A549 (cell line): ENCODE results near the gene ZBED1. TPM values are rescaled to one million over a fixed set of nuclear protein-coding genes. Genes with fewer than 3 reads are reported as not detected.
"Not testable (repeated sequence)": the region's sequence is repeated elsewhere in the genome, so short reads cannot be mapped to it uniquely, and the experiment has no call there.

Experiments used
- ATAC-seq, 2 experiments: fragments of 200-7000 bp in 1 of 2; fragments of >200 bp in 1 of 2; cut with Nextera tagmentation in 1 of 2; cut with Tn5 transposase in 1 of 2; 3 replicates each; pipeline versions ENCODE4 v1.8.0 to v1.9.1; 2018 to 2020; ENCODE audit warnings: mild to moderate bottlenecking in 1 of 2, moderate library complexity in 1 of 2
- CTCF ChIA-PET: fragments of 300-600 bp; sonication (Branson Sonifier 250); formaldehyde crosslinking; extraction: SDS; loops from one replicate; lab custom pipeline; 2021; ENCODE audit warnings: antibody characterized with exemption, inconsistent platforms; lab: Yijun Ruan, JAX
- POLR2A ChIA-PET: fragments of 350-600 bp; formaldehyde crosslinking; extraction: SDS; loops from one replicate; lab custom pipeline; 2021; ENCODE audit warnings: antibody characterized with exemption, inconsistent platforms; lab: Yijun Ruan, JAX
- DNase-seq, 2 experiments: peaks; one replicate each; pipeline versions ENCODE4 v3.0.0 to v3.0.0-alpha.2; 2011 to 2016; ENCODE audit warnings: low read depth in 1 of 2, low spot score in 1 of 2
- FAIRE-seq: peaks from 2 replicates; lab custom pipeline; 2011; peaks lifted over from hg19 to GRCh38; lab: Jason Lieb, UNC
- H3K27ac ChIP-seq, 2 experiments: fragments of >200 bp; sonication (Bioruptor Twin); formaldehyde crosslinking; 3 replicates each; pipeline ENCODE4 v1.5.1; 2016 to 2017
- H3K4me1 ChIP-seq: fragments of >200 bp; sonication (Bioruptor Twin); formaldehyde crosslinking; 3 replicates; pipeline ENCODE4 v1.6.1; 2016
- H3K4me2 ChIP-seq: fragments of >200 bp; sonication (Bioruptor Twin); formaldehyde crosslinking; 3 replicates; pipeline ENCODE4 v1.6.1; 2016
- H3K4me3 ChIP-seq: fragments of >200 bp; sonication (Bioruptor Twin); formaldehyde crosslinking; 3 replicates; pipeline ENCODE4 v1.5.1; 2016
- H3K9me3 ChIP-seq: fragments of >200 bp; sonication (Bioruptor Twin); formaldehyde crosslinking; 3 replicates; pipeline ENCODE4 v1.6.1; 2016
- CBX2 ChIP-seq: fragments of 200-600 bp; sonication (generic); IDR thresholded peaks from 2 replicates; pipeline ENCODE4 v1.6.1; 2016; ENCODE audit warnings: low read depth, mild to moderate bottlenecking, borderline replicate concordance
- CHD2 ChIP-seq: fragments of 150-350 bp; IDR thresholded peaks from 2 replicates; pipeline ENCODE4 v1.6.1; 2014; ENCODE audit warnings: low read length; ENCODE audit not compliant: partially characterized antibody
- EHMT2 ChIP-seq: fragments of 200-600 bp; sonication (generic); IDR thresholded peaks from 2 replicates; pipeline ENCODE4 v1.6.1; 2016; ENCODE audit warnings: antibody characterized with exemption, low read depth, mild to moderate bottlenecking, moderate library complexity
- FOSB ChIP-seq: fragments of 250-450 bp; sonication (Bioruptor Pico); IDR thresholded peaks from 2 replicates; pipeline ENCODE4 v1.5.0; 2020; ENCODE audit warnings: mild to moderate bottlenecking, moderate library complexity
- FOSL2 ChIP-seq, 2 experiments: fragments of 450-650 bp in 1 of 2; fragments of >200 bp in 1 of 2; sonication (Bioruptor Twin) in 1 of 2; formaldehyde crosslinking; IDR thresholded peaks; 2 replicates each; pipeline versions ENCODE4 v1.5.0 to v1.6.1; 2016 to 2020; ENCODE audit warnings: mild to moderate bottlenecking in 1 of 2, moderate library complexity in 1 of 2
- FOXS1 ChIP-seq: fragments of 250-450 bp; sonication (Bioruptor Pico); IDR thresholded peaks from 2 replicates; pipeline ENCODE4 v1.5.0; 2020; ENCODE audit warnings: mild to moderate bottlenecking, moderate library complexity
- HOXB13 ChIP-seq: fragments of 250-450 bp; sonication (Bioruptor Pico); IDR thresholded peaks from 2 replicates; pipeline ENCODE4 v1.5.0; 2020; ENCODE audit warnings: low read depth, mild to moderate bottlenecking, moderate library complexity
- KDM1A ChIP-seq: fragments of 200-600 bp; sonication (generic); IDR thresholded peaks from 2 replicates; pipeline ENCODE4 v1.6.1; 2016; ENCODE audit warnings: low read depth, mild to moderate bottlenecking
- KDM5A ChIP-seq: fragments of 200-600 bp; sonication (generic); IDR thresholded peaks from 2 replicates; pipeline ENCODE4 v1.6.1; 2016; ENCODE audit warnings: antibody characterized with exemption, mild to moderate bottlenecking
- NPAS2 ChIP-seq: fragments of 250-450 bp; sonication (Bioruptor Pico); IDR thresholded peaks from 2 replicates; pipeline ENCODE4 v1.8.0; 2022; ENCODE audit warnings: mild to moderate bottlenecking, moderate library complexity, borderline replicate concordance
- PHF8 ChIP-seq: fragments of 200-600 bp; sonication (generic); IDR thresholded peaks from 2 replicates; pipeline ENCODE4 v1.6.1; 2016; ENCODE audit warnings: low read depth, mild to moderate bottlenecking, antibody characterized with exemption, moderate library complexity, borderline replicate concordance
- POLR2A ChIP-seq: IDR thresholded peaks from 2 replicates; pipeline ENCODE4 v1.6.1; 2012; ENCODE audit warnings: mild to moderate bottlenecking, low read length
- POLR2AphosphoS2 ChIP-seq: conservative IDR thresholded peaks from 2 replicates; pipeline ENCODE4 v1.6.1; 2012; ENCODE audit warnings: low read length, improper control_type of control experiment, inconsistent platforms
- RAD21 ChIP-seq, 2 experiments: fragments of >200 bp in 1 of 2; sonication (Bioruptor Twin) in 1 of 2; formaldehyde crosslinking in 1 of 2; IDR thresholded peaks in 1 of 2; conservative IDR thresholded peaks in 1 of 2; 2 replicates in 1 of 2; 3 replicates in 1 of 2; pipeline ENCODE4 v1.6.1; 2012 to 2018; ENCODE audit warnings: inconsistent platforms in 1 of 2
- RARB ChIP-seq: fragments of 250-450 bp; sonication (Bioruptor Pico); IDR thresholded peaks from 2 replicates; pipeline ENCODE4 v1.8.0; 2021; ENCODE audit warnings: mild to moderate bottlenecking, moderate library complexity
- RCOR1 ChIP-seq: fragments of 150-350 bp; IDR thresholded peaks from 2 replicates; pipeline ENCODE4 v1.6.1; 2014; ENCODE audit warnings: antibody characterized with exemption, low read length, low read depth
- RNF2 ChIP-seq: fragments of 200-600 bp; sonication (generic); IDR thresholded peaks from 2 replicates; pipeline ENCODE4 v1.6.1; 2016; ENCODE audit warnings: low read depth, mild to moderate bottlenecking, antibody characterized with exemption, moderate library complexity, borderline replicate concordance
- SMC3 ChIP-seq: fragments of >200 bp; sonication (Bioruptor Twin); formaldehyde crosslinking; IDR thresholded peaks from 3 replicates; pipeline ENCODE4 v1.6.1; 2018; ENCODE audit warnings: inconsistent platforms
- ZC3H11A ChIP-seq: fragments of 450-650 bp; IDR thresholded peaks from 2 replicates; pipeline ENCODE4 v1.6.1; 2014; ENCODE audit warnings: antibody characterized with exemption, mild to moderate bottlenecking
- ZFP36 ChIP-seq: fragments of 450-650 bp; IDR thresholded peaks from 2 replicates; pipeline ENCODE4 v1.6.1; 2014; ENCODE audit warnings: borderline replicate concordance; ENCODE audit not compliant: partially characterized antibody
- ZNF302 ChIP-seq: fragments of 250-450 bp; sonication (Bioruptor Pico); IDR thresholded peaks from 2 replicates; pipeline ENCODE4 v1.9.0; 2021; ENCODE audit warnings: inconsistent platforms, mild to moderate bottlenecking, moderate library complexity
- ZSCAN20 ChIP-seq: fragments of 250-450 bp; sonication (Bioruptor Pico); IDR thresholded peaks from 2 replicates; pipeline ENCODE4 v1.8.0; 2022; ENCODE audit warnings: mild to moderate bottlenecking, moderate library complexity
- WGBS: methylation state at CpG from one replicate; pipeline ENCODE4 v1.1.6; 2017; ENCODE audit errors: missing lambda C conversion rate; 5-methylcytosine and 5-hydroxymethylcytosine counted together
- polyA plus RNA-seq, 4 experiments: library from polyadenylated mRNA; depleted of rRNA in 3 of 4; stranded (reverse); fragments of >200 nt; fragmentation: RNase III in 1 of 4; extraction: RNeasy Plus Mini Kit Qiagen cat#74134 plus additional on column Dnase treatment in 1 of 4; gene quantifications; 2 replicates in 3 of 4; 3 replicates in 1 of 4; pipeline ENCODE4 v1.2.3, GENCODE V29; 2011 to 2017
- TF ChIP-seq, protein P1 (sequence below): fragments of 250-450 bp; sonication (Bioruptor Pico); IDR thresholded peaks from 2 replicates; pipeline ENCODE4 v1.5.0; 2021; ENCODE audit warnings: mild to moderate bottlenecking, moderate library complexity, borderline replicate concordance
- TF ChIP-seq, protein P2 (sequence below): IDR thresholded peaks from 2 replicates; pipeline ENCODE4 v1.6.1; 2012

The ZBED1 gene
- polyA plus RNA-seq, 2 of the 4 experiments (the other 2 are of a cell fraction) = 19.7 to 21.9 TPM

DNA sequence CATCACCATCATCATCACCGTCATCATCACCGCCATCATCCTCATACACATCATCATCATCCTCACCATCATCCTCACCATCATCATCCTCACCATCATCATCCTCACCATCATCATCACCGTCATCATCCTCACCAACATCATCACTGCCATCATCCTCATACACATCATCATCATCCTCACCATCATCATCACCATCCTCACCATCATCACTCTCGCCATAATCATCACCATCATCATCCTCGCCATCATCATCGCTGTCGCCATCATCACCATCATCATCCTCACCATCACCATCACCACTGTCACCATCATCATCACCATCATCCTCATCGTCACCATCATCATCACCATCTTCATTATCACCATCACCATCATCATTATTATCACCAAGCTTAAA, 19.8 kb upstream of the ZBED1 start (continued):
- TF ChIP-seq RCOR1 (no peak), CBX2 (no peak), FOSL2 (IDR thresholded peaks at IDR 0.05) (no peak), FOSL2 (CRISPR knock-in tag; IDR thresholded peaks at IDR 0.05) (no peak), RNF2 (no peak), PHF8 (no peak), RARB (CRISPR knock-in tag) (no peak), EHMT2 (no peak)

- H3K27ac ChIP-seq, H3K4me3 ChIP-seq, H3K4me1 ChIP-seq, DNase-seq, CTCF ChIA-PET, FAIRE-seq, H3K9me3 ChIP-seq, POLR2A ChIA-PET, H3K4me2 ChIP-seq, ATAC-seq: not testable (repeated sequence)
- 59% methylated on average over 3 of the region's 3 CpGs for WGBS
Measured at GRCh38 chrX:2519638-2520037, 18.9 kb upstream of the ZBED1 start.

GRCh38 chrX:2517055-2517454, 16.3 kb upstream of the ZBED1 start:
- H3K4me3 ChIP-seq = no peak overlapping the region
- ChIA-PET CTCF (no interaction called here), POLR2A (no interaction called here)
- FAIRE-seq (no peak), ATAC-seq (no peak), DNase-seq (no peak)
- no peaks in the 10 kb centered on the region for H3K9me3 ChIP-seq
- 61% methylated on average over 6 of the region's 6 CpGs for WGBS
- TF ChIP-seq KDM1A = no peak
- TF ChIP-seq, protein P1, sequence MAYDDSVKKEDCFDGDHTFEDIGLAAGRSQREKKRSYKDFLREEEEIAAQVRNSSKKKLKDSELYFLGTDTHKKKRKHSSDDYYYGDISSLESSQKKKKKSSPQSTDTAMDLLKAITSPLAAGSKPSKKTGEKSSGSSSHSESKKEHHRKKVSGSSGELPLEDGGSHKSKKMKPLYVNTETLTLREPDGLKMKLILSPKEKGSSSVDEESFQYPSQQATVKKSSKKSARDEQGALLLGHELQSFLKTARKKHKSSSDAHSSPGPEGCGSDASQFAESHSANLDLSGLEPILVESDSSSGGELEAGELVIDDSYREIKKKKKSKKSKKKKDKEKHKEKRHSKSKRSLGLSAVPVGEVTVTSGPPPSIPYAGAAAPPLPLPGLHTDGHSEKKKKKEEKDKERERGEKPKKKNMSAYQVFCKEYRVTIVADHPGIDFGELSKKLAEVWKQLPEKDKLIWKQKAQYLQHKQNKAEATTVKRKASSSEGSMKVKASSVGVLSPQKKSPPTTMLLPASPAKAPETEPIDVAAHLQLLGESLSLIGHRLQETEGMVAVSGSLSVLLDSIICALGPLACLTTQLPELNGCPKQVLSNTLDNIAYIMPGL (CRISPR knock-in tag) = no peak
- no peak for TF ChIP-seq FOXS1 (CRISPR knock-in tag)
- no peak overlapping the region for H3K27ac ChIP-seq
- H3K4me1 ChIP-seq = no peaks in the 10 kb centered on the region
- H3K4me2 ChIP-seq = no peak overlapping the region

GRCh38 chrX:2516623-2517022, 15.8 kb upstream of the ZBED1 start:
- ATAC-seq (no peak), DNase-seq (no peak), FAIRE-seq (no peak)
- WGBS = 84% methylated on average over 5 of the region's 5 CpGs
- Histone ChIP-seq H3K27ac (no peak overlapping the region), H3K4me1 (no peaks in the 10 kb centered on the region), H3K4me3 (no peak overlapping the region), H3K9me3 (no peaks in the 10 kb centered on the region), H3K4me2 (no peak overlapping the region)
- POLR2A ChIA-PET = no interaction called here
- CTCF ChIA-PET = no interaction called here
- TF ChIP-seq SMC3 (no peak), POLR2AphosphoS2 (no peak), ZNF302 (no peak), KDM5A (no peak), POLR2A (no peak), FOSB (CRISPR knock-in tag) (no peak), CBX2 (no peak), ZC3H11A (no peak), HOXB13 (CRISPR knock-in tag) (no peak)
- TF ChIP-seq, protein P2, sequence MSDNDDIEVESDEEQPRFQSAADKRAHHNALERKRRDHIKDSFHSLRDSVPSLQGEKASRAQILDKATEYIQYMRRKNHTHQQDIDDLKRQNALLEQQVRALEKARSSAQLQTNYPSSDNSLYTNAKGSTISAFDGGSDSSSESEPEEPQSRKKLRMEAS = no peak

GRCh38 chrX:2514131-2514530, 13.4 kb upstream of the ZBED1 start:
- ChIA-PET POLR2A (no interaction called here), CTCF (no interaction called here)
- no peak overlapping the region for H3K27ac ChIP-seq
- no peak overlapping the region for H3K4me2 ChIP-seq
- H3K4me3 ChIP-seq = no peak overlapping the region
- 82% methylated on average over 5 of the region's 5 CpGs for WGBS
- ATAC-seq = no peak
- H3K9me3 ChIP-seq = no peaks in the 10 kb centered on the region
- FAIRE-seq = no peak
- no peak for DNase-seq
- H3K4me1 ChIP-seq = no peaks in the 10 kb centered on the region
- TF ChIP-seq ZC3H11A (no peak), PHF8 (no peak), CBX2 (no peak), ZSCAN20 (CRISPR knock-in tag) (no peak), EHMT2 (no peak), ZNF302 (no peak), RAD21 (conservative IDR thresholded peaks at IDR 0.05 in 1 of 2, IDR thresholded peaks at IDR 0.05 in 1 of 2) (no peak), RCOR1 (no peak), KDM1A (no peak), NPAS2 (CRISPR knock-in tag) (no peak), ZFP36 (no peak), POLR2A (no peak), CHD2 (no peak)
- TF ChIP-seq, protein P2 = no peak
- TF ChIP-seq, protein P1 (CRISPR knock-in tag) = no peak
